ENCODE data around the gene CDK19.

GRCh38 chr6:110757926-110758325 is 57.3 kb downstream of the CDK19 start:
- TF ChIP-seq OSR1 (CRISPR knock-in tag; IDR thresholded peaks at IDR 0.05) = no peak
- no peak for TF ChIP-seq ISL1 (CRISPR knock-in tag; IDR thresholded peaks at IDR 0.05)
- TF ChIP-seq ZFP3 (CRISPR knock-in tag; IDR thresholded peaks at IDR 0.05) = no peak
- no peak for TF ChIP-seq ARNTL (CRISPR knock-in tag; IDR thresholded peaks at IDR 0.05; ENCODE audit: borderline replicate concordance, low read depth)
- TF ChIP-seq CREB5 (CRISPR knock-in tag; IDR thresholded peaks at IDR 0.05; ENCODE audit: low read depth) = no peak
- no peak for TF ChIP-seq PATZ1 (CRISPR knock-in tag; IDR thresholded peaks at IDR 0.05; ENCODE audit: borderline replicate concordance)
